GM10248 (cell line): Measurements from ENCODE around the gene HOXC6.

ENCODE experiments used
- CTCF ChIA-PET: fragments of 300-600 bp; sonication (Branson Sonifier 250); formaldehyde crosslinking; extraction: SDS; loops from one replicate; lab custom pipeline; 2021; ENCODE audit warnings: antibody characterized with exemption; lab: Yijun Ruan, JAX
- POLR2A ChIA-PET: fragments of 350-650 bp; sonication (Branson Sonifier 250); formaldehyde crosslinking; extraction: SDS; loops from one replicate; lab custom pipeline; 2020; ENCODE audit warnings: antibody characterized with exemption; lab: Yijun Ruan, JAX
- DNase-seq: peaks from one replicate; pipeline ENCODE4 v3.0.0; 2012; ENCODE audit errors: extremely low spot score
- TF ChIP-seq, protein P1 (sequence below): IDR thresholded peaks from 2 replicates; pipeline ENCODE4 v1.5.1; 2012; ENCODE audit warnings: mild to moderate bottlenecking, low read depth; ENCODE audit errors: extremely low read depth, missing control alignments, control extremely low read depth

The HOXC6 gene

DNA sequence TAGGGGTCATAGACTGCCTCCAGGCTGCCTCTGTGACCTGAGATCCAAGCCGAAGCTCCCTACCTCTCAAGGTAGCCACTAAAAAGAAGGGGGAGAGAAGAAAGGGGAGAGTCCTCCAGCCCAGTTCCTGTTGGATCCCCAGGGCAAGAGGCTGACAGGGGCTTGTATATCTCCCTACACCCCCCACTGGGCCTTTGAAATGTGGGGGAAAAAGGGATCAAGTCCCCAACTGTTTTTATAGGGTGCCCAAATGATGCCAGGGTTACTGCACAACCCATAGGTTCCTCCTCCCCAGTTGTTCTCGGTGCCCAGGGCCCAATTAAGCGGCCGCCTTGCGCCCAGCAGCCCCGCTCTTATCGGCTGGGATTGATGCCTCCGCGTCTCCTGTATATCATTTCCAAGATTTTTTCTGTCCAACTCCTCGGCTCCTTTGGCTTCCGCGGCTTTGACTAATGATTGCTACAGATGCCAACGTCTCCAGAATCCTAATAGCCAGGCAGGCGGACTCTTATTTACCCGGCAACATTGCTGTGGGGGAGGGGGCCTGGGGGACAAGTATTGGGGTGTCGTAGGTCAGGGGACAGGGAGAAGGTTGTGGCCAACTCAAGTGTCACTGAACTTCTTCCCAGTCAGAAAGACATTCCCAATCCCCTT is 17.8 kb downstream of the HOXC6 start:
- TF ChIP-seq, protein P1, sequence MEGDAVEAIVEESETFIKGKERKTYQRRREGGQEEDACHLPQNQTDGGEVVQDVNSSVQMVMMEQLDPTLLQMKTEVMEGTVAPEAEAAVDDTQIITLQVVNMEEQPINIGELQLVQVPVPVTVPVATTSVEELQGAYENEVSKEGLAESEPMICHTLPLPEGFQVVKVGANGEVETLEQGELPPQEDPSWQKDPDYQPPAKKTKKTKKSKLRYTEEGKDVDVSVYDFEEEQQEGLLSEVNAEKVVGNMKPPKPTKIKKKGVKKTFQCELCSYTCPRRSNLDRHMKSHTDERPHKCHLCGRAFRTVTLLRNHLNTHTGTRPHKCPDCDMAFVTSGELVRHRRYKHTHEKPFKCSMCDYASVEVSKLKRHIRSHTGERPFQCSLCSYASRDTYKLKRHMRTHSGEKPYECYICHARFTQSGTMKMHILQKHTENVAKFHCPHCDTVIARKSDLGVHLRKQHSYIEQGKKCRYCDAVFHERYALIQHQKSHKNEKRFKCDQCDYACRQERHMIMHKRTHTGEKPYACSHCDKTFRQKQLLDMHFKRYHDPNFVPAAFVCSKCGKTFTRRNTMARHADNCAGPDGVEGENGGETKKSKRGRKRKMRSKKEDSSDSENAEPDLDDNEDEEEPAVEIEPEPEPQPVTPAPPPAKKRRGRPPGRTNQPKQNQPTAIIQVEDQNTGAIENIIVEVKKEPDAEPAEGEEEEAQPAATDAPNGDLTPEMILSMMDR: no peak
- ChIA-PET POLR2A (no interaction called here), CTCF (interaction anchor here (2.3 kb wide), 1 partner anchor 14 kb away, joined by 12 read pairs; the partner anchor contains the start of gene HOXC5)
- no peak for DNase-seq

DNA sequence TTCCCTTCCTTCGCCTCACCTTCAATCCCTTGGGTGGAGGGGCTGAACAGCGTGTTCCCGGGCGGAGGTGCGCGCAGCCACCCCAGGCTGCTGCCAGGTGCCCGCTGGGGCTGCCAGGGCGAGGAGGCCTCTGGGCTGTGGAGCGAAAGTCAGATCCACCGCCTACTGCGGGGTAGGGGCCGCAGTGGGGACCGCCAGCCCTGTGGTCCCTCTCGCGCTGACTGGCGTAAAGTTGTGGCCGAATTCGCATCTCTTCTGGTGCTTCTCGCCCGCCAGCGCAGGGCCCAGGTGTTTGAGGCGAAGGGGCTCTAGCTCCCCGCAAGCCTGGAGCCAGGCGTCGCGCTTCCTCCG is 18.5 kb downstream of the HOXC6 start:
- TF ChIP-seq, protein P1: no peak
- CTCF ChIA-PET: interaction anchor here (0.7 kb wide), 1 partner anchor 23 kb away, joined by 3 read pairs; no protein-coding TSS in a partner anchor
- POLR2A ChIA-PET: no interaction called here
- no peak for DNase-seq

DNA sequence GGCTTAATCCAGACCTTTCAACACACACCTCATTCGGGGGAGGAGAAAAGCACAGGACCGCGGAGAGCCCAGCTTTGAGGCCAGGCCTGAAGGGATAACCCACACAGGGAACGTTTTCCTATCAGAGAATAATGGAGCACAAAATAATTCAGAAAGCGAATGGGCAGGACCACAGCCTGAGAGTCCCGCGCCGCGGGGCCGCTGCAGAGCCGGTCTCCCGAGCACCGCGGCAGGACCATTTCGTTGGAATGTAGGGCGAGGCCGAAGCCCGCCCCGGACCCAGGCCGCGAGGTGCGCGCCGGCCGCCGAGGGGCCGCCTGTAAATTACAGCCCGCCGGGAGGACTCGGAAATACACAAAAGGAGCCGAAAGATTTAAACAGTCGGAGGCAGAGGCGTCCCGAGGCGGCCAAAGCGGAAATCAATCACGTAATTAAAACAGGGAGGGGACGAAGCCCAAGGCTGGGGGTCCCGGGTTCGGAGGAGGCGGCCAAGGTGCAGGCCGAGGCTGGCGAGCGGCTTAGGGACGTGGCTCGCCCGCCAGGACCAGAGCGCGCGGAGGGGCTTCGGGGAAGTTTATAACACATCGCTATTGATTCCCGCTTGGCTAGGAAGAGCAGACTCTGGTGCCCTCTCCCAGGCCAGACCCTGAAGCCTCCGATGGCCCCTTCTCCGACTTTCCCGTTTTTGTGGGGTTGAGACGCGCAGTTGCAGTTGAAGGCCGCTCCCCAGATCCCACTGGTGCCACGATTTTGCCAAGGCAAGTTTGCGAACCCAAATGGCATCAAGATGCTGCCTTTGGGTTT is 19.1 kb downstream of the HOXC6 start:
- CTCF ChIA-PET: interaction anchor here (0.7 kb wide), 1 partner anchor 24 kb away, joined by 3 read pairs; no protein-coding TSS in a partner anchor
- POLR2A ChIA-PET: no interaction called here
- TF ChIP-seq, protein P1: no peak
- DNase-seq: no peak

DNA sequence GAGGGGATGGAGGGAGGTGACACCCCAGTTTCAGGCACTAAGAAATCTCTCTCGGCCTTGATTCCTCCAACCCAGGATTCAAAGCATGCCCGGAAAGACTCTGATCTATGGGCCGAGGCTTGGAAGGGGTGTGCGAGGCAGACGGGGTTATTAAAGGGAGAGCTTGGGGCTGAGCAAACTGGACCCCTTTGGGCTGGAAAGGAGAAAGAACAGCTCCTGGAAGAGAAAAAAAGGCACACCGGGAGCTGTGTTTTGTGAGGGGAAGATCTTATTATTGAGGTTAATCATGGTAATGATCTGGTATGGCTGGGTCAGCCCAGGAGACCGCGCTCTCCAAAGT is 19.7 kb downstream of the HOXC6 start:
- ChIA-PET POLR2A (no interaction called here), CTCF (interaction anchor here (1.2 kb wide), 1 partner anchor 15 kb away, joined by 6 read pairs; the partner anchor contains the start of gene HOXC5)
- TF ChIP-seq, protein P1: no peak
- DNase-seq: no peak

DNA sequence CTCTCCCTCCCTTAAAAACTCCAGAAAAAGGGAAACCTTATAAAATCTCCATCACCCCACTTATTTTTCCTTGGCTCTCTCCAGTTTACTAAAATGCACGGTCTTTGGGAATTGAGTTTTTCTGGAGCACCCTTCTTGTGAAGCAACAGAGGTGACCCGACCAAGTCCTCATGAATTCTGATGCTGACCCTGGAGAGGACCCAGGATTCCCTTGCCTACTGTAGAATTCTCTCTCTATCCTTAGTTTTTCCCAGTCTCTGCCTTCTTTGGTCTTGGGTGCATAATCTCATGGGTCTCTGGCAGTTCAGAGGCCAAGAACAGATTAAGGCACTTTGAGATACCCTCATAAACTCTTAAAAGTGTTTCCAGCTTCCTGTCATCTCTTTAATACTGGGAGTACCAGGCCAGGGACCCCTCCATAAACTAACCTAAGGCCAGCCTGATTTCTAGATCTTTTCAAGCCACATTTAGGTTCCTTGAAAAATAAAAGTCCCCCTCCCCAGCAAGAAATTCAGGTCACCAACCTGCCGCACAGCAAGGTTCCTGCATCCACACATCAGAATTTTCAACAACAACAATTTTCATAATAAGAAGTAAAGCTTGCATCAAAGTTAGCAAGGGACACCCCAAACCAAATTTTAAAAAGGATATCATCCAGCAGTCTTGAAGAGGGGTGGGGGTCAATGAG is 20.3 kb downstream of the HOXC6 start:
- no peak for DNase-seq
- TF ChIP-seq, protein P1: no peak
- CTCF ChIA-PET: interaction anchor here (1.2 kb wide), 1 partner anchor 16 kb away, joined by 6 read pairs; the partner anchor contains the start of gene HOXC5
- POLR2A ChIA-PET: no interaction called here

DNA sequence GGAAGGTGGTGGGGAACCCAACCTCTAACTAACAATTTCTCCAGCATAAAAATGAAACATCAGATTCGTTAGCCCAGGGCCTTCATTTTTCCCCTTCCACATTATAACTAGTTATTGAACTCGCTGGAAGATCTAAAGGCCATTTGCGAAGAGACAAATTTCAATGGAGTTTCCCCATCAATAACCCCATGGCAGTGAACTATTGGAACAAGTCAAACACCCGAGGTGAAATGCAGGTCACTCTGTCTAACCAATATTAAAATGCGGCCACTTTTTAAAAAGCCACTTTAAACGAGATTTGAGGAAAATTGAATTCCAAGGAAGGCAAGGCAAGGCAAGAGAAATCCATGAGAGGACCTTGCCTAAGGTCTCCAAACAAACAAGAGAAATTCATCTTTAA is 20.9 kb downstream of the HOXC6 start:
- ChIA-PET CTCF (interaction anchor here (1.2 kb wide), 1 partner anchor 17 kb away, joined by 6 read pairs; the partner anchor contains the start of gene HOXC5), POLR2A (no interaction called here)
- no peak for DNase-seq
- TF ChIP-seq, protein P1: no peak
